Measurements from ENCODE around the gene DYSF. TPM values are rescaled to one million over a fixed set of nuclear protein-coding genes. Genes with fewer than 3 reads are reported as not detected.

The DYSF gene
- polyA plus RNA-seq, 1 donor, result 146 TPM

DNA sequence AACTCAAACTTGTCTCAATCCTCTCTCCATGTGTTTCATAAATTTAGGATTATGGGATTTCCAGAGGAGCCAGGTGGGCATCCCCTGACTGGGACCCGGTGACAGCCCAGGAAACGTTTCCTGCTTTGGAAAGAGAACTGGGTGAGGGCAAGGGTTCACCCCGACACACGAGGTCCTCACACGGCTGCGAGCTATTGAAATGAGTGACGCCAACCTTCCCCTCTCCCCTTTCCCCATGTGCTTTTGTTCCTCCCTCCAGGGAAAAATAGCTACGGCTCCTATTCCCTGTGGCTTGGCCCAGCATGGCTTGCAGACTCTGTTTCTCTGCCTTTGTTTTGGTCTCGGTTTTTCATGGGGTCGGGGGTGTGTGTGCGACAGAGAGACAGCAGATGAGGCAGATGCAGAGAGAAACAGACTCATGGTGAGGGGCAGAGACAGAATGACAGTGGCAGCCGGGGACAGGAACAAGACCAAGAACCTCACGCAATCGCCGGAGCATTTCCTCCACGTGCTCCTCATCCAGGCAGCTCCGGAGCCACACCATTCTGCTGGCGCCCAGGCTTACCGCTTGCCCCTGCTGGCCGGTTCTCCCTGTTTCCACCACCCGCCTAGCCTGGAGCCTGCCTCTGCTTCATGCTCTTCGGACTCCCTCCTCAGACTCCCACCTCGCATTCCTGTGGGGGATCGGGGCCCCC lies 238.5 kb downstream of the DYSF start:
- DNase-seq (ENCODE audit: low read depth), result no peak

DNA sequence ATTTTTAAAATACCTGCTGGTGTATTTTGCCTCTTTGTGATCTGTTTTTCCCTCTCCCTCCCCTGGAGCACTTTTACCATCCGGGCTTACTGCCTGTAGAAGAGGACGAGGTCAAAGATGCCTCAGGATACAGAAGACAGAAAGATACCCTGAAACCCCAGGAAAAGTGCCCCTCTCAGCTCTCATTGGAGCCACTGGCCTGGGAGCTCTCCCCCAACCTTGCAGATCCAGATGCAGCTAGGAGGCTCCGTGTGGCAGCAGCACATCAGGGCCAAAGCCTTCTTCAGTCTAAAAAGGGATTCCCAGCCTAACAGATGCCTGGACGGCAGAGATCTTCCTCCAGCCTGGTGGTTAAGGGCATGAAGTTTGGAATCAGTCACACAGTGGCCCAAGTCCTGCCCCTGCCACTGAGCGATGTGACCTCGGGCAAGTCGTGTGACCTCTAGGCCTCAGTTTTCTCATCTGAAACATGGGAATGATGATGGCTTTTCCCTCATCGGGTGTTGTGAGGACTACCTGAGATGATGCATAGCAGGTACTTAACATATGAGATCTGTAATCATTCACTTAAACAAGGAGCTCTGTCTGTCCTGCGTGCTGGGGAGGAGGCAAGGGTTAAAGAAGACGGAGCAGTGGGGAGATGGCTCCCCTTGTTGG lies 239.4 kb downstream of the DYSF start:
- DNase-seq (ENCODE audit: low read depth), result no peak

DNA sequence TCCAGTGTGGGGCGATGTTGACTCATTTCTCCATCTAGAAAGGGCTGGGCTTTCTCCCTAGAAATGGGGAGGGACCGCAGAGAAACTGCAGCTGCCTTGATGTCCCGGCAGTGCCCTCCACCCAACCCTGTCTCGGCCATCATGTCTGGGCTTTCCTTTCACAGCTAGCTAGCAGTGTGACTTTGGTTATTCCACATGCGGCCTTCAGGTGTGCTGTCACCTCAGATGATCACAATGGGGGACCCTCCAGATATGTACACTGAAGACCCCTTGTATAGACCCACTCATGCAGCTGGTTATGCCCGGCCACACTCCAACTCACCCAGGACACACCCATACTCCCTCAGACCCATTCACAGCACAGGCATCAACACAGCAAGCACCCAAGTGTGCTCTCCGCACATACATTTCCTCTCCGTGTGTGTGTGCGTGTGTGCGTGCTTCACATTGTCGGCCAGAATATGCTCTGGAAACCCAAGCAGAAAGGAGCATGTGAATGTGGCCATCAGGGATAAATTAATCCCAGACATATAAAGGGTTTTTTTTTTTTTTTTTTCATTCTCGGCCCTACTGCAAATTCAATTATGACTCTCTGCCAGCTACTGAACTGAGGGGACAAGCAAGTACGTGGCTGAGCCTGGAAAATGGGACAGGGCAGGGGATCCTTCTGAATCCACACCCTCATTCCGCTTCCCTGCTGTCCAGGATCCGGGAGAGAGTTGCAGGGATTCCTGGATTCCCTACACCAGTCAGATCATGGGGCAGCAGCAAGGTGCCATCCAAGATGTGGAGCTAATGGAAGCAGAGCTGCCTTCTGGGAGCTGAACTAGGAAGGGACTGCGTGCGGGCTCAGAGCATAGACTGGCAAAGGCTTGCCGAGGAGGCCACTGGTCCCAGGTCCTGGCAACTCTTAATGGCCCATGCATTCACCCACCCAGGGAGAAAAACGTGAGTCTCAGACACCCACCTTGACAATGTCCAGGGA lies 240.2 kb downstream of the DYSF start:
- no peak for DNase-seq (ENCODE audit: low read depth)

DNA sequence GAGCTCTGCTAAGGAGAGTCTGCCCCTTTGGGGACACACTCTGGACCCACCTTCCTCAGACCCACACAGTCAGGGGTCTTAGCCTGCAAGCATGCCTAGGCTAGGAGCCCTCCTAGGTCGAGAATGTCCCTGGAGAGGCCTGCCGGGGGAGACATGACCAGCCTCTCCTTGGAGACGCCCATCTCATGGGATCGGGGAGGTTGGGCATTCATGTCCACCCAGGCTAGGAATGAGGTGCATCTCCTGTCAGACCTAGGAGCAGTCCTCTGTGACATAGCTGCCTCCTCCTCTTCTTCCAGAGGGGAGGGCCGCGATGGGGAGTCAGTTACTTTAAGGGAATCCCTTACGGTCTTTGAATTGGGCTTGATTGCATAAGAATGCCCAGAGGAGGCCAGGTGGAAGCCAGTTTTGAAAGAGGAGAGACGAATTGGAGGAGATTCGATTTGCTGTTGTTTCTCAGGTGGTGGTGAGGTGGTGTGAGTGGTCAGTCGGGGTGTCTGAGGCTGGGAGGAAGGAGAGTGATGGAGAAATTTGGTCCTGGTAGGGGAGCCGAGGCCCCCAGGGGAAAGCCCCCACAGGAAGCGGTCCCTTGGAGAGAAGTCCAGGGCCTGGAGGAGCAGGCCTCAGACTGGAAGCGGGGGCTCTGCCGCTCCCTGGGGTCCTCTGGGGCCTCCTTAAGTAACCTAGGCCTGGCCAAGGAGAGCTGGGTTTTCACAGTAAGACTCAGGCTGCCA lies 241.3 kb downstream of the DYSF start:
- DNase-seq (ENCODE audit: low read depth), result no peak

DNA sequence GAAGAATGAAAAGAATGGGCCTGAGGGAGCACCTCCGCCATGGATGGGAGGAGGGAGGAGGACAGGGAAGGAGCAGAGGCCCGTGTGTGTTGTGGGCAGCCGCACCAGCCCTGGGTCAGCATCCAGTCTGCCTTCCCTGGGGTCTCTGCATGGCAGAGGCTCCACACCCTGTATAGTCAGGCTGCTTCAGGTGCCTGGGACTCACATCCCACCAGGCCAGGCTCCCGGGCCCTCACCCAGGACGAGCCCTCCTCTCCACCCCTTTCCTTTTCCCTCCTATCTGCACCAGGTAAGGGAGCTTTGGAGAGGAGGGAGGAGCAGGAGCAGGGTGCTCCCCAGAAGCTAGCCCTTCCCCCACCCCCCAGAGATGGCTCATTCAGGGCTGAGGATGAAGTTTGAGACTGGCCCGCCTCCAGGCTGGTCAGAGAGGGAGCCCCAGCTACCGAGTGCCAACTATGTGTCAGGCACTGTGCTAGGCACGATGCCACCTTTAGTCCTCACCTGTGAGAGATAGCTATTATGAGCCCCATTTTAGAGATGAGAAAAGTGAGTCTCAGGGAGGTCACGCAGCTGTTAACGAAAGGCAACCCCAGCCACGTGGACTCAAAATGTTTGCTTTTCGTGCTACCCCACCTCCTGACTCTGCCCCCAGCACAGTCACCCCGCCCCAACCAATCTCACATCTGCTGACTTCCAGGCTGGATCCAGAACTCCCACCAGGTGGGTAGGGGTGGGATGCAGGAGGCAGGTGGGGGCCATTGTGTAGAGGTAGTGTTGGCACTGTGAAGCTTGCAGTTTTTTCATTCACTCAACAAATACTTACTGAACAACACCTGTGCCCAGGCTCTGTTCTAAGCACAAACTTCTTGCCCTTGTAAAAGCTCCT lies 242.1 kb downstream of the DYSF start:
- DNase-seq (ENCODE audit: low read depth), result no peak

DNA sequence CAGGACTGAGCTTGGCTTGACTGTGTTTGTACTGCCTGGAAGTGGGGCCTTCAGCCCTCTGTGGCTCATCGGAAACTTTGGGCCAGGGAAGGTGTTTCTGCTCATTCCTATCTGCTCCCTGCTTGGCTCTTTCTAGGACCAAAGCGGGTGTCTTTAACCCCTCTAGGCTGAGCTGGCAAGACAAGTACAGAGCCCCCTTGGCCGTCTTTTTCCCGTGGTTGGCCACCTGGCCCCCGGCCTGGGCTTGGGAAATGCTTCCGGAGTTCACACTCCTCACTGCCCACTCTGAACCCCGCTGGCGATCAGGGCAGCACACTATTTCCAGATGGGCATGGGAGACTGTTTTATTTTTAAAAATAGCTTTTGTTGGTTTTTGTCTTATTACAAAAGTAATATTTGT lies 243.0 kb downstream of the DYSF start:
- DNase-seq (ENCODE audit: low read depth), result no peak

DNA sequence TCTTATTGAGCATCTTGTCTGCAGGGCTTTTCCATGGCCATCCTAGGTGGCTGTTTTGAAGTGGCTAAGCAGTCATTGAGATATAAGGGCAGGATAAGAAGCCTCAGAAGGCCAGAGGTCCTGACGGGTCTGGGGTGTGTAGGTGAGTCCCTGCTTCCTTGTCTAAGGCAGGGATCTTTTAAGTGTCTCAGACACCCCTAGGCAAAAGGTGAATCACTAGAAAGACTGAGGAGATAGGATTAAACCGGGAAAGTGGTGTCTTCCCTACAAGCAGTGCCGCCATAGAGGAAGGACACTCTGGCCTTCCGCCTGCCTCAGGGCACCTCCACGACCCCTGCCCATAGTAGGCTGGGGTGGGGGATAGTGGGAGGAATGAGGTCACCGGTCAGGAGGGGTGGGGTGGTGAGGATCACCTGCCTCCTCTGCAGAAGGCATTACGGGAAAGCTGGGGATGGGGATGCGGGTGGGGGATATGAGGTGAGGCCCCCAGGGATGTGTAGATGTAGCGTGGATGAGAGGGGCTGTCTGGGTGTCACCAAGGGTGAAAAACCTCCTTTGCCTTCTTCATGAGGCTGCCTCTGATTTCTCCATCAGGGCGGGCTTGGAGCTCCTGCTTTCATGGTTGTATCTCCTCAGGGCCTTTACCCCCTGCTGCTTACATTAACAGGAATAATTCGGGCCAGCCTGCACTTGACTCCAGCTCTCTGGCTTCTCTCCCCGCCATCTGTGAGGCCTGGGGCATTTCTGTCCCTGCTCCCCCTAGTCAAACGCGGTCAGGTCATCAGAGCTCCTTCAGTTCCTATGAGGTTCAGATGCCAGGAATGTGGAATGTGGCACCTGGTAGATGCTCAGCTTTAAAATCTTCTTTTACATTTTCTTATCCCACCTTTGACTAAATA lies 244.0 kb downstream of the DYSF start:
- no peak for DNase-seq (ENCODE audit: low read depth)

DNA sequence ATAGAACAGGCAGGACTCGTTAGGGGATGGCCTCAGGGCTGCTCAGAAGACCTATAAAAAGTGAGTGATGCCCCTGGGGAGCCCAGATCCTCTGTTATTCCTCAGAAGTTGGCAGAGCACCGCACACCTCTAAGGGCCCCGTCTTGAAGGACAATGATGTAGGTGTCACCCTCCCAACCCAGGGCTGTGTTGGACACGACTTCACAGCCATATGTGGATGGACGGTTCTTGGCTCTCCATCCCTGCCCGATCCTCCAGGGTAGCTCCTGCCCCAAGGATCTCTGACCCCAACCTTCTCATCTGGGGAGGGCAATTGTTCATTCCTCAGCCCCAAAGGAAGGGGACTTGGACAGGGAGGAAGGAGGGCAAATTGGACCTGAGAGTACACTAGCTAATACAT lies 246.1 kb downstream of the DYSF start:
- no peak for DNase-seq (ENCODE audit: low read depth)

DNA sequence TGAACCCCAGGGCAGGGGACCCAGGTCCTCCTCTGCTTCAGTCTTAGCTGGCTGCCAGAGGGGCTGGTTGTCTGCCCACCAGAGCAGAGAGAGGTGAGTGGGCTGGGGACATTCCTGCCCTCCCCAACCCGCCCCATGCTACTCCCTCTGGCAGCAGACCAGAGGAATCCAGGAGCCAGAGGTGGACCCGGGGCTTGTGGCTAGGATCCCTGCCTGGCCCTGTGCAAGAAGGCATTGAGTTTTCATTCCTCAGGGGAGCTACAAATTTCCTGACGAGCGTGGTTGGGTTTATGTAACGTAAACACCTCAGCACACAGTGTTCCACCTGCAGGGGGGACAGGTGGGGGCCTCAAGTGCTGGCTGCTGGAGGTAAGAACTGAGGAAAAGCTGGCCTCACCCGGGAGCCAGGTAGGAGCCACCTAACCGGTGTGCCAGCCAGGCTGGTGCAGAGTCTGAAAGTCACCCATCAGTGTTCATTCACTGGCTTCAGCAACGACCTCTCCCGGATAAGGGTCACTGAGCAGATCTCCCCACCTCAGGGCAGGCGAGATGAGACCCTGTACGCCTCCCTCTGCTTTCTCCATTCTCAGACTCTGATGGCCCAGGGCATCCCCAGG lies 246.8 kb downstream of the DYSF start:
- DNase-seq (ENCODE audit: low read depth), result no peak

DNA sequence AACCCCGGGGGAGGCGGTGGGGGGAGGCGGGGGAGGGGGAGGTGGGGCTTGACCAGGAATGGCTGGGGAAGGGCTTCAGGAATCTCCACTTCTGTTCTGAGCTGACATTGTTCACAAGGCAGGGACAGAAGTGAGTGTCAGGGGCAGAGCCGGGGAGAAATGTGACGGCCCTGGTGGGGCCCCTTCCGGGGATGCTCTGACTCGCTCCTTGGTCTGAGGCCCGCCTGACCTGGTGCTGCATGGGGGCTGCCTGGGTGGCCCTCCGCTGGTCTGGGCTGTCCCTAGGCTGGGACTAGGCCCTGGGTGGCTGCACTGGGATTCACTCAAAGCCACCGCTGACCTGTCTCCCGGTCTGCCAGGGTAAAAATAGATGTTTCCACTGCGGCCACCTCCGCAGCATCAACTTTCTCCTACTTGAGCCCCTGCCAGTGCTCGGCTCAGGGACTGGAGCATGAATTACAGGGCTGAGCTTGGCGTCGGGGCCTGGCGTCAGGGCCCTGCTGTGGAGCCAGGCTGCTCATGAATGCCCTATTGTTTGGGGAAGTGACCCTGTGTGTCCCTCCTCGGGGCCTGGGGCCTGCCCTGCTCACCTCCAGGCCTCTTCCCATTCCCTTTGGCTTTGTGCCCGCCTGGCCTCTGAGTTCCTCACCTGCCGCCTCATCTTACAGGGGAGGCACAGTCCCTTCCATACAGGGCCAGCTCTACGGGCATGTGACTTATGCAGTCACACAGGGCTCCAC lies 247.5 kb downstream of the DYSF start:
- DNase-seq (ENCODE audit: low read depth), result no peak

DNA sequence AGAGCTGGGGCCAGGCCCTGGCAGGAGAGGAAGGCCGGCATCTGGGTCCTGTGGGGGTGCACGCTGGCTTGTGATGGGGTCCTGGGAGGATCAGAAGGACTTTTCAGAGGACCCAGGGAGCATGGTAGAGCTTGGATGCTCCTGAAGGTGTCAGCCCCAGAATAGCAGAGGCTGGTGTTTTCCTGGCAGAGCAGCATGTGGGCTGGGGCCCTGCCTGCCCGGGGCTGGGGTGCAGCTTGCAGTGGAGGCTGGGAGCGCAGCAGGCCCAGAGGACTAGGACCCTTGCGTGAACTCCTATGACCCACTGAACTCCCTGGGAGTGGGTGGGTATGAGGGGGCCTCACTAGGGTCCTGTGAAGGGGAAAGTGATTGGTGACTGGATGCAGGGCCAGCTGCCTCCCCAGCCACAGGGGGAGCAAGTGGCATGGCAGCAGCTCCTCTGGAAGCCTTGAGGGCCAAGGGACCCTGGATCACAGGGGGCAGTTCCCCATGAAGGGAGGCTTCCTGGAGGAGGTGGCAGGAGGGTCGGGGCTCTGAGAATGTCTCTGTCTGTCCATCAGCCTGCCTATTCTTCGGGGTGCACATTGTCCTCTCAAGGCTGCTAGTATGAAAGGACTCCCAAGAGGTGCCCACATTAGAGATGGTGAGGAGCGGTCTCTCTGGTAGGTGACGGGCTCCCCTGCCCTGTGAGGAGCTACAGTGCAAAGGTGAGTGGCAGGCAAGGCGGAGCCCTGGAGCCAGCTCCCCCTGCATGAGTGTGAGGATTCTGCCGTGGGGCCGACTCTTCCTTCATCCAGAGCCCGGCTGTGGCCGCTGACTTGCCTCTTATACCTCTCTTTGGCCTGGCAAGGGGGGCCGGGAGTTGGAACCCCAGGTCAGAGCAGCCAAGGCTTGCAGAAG lies 249.0 kb downstream of the DYSF start:
- DNase-seq (ENCODE audit: low read depth), result no peak

DNA sequence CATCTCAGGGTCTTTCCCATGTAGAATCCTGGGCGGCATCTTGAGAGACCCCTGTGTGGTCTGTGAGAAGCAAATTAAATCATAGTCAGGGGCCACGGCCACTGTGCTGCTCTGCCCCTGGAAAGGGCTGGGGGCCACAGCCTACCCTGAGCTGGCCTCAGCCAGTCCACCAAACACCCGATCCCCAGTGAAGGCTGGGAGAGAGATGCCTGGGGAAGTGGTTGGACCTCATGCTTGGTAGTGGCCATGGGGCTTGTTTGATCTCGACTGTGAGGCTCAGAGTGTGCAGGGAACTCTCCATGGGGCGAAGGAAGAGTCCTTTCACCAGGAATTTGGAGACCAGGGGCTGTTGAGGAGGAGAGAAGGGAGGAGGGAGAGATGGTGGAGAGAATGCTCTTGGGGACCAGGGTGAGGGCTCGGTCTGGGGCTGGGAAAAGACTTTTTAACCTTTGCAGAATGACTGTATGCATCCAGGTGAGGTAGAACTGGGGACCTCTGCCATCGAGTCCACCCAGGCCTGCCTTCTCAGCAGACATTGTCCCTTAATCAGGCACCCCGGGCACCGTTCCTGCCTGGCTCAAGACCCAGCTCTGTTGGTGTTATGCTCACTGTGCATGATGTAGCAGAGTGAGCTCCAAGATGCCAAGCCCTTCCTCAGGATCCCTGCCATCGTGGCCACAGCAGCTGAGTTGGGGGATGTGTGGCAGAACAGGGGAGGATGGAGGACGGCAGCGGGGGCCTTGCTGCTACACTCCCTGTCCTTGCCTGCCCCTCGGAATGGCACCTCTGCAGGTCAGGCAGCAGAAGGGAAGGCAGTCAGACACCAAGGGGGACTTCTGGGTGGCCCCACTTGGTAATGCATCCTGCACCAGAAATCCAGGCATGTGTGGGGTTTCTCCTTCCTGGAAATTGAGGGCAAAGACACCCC lies 249.9 kb downstream of the DYSF start:
- no peak for DNase-seq (ENCODE audit: low read depth)

DNA sequence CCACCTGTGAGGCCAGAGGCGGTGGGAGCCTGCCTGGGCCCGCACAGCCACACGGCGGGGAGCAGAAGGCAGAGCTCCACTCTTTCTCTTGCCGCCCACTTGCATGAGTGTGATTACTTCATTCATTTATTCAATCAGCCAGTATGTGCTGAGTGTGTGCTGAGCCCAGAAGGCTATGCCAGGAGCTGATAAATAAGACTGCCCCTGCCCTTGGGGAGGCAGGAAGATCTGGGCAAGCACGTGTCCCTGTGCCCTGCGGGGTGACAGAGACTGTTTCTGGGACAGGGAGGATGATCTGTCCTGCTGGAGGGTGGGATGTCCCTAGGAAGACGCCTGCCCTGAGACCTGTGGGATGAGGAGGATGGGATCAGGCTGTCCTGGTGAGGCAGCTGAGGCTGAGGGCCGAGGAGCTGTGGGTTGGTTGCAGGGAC lies 250.8 kb downstream of the DYSF start:
- DNase-seq (ENCODE audit: low read depth), result no peak

DNA sequence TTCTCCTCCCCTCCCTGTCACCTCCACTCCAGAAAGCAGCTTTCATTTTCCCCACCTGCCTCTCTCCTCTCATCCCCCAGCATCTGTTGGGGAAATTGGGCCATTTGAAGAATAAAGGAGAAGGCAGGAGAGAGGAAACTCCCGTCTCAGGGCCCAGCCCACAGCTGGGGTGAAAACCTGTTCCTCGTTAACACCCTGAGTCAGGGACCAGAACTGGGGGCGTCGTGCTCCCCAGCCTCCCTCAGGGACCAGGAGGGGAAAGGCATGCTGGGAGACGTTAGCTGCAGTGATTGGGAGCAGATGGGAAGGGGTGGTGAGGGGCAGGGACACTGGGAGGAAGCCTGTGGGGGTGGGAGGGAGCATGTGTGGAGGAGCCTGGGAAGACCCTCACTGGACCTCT lies 251.3 kb downstream of the DYSF start:
- DNase-seq (ENCODE audit: low read depth), result no peak

DNA sequence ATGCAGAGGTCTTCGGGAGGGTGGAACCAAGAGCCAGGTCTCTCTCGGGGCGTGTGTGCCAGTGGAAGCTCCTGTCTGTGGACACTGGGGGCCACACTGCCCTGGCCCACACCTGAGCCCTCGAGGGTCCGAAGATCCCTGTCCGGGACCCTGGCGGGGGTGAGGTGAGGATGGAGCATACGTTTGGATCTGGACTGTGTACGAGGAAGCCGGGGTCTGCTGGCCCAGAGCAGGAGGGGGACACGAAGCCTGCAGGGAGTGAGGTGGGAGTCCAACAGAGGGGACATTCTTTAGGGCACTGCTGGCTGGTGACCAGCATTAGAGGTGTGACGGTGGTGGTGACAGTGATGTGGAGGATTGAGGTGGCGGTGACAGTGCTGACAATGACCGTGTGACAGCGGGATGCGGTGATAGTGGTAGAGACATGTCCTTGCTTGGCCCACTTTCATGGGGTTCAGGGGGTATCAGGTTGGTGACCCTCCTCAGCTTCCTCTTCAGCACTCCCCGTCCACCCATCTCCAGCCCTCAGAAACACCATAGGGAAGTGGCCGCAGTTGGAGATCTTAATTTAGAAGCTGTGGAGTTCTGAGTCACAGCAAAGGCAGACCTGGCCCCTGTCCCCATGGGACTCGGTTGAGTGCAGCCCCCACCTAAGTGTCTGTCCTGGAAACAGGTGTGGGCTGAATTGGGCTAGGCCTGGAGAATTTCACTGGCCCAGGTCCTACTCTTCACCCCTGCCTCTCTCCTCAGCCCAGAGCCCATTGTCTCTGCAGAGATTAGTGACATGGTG lies 252.0 kb downstream of the DYSF start:
- no peak for DNase-seq (ENCODE audit: low read depth)

All from forelimb muscle (tissue), 1 donor.